T-cell (primary cell): ENCODE results near the gene BNIP5. TPM values are rescaled to one million over a fixed set of nuclear protein-coding genes. Genes with fewer than 3 reads are reported as not detected.
"Not testable (repeated sequence)": the region's sequence is repeated elsewhere in the genome, so short reads cannot be mapped to it uniquely, and the experiment has no call there.

Experiments
- ATAC-seq, 4 experiments: fragments of 200-7000 bp in 3 of 4; fragments of 150-1000 bp in 1 of 4; cut with Tn5 transposase; replicated peaks in 1 of 4; 1 replicate in 3 of 4; 2 replicates in 1 of 4; pipeline ENCODE4 v1.10.0; 2021; ENCODE audit warnings: moderate library complexity in 3 of 4, mild to moderate bottlenecking in 2 of 4, moderate number of reproducible peaks in 1 of 4
- CTCF ChIA-PET, 2 donors: fragments of 300-600 bp; sonication (Branson Sonifier 250); formaldehyde crosslinking; loops; one replicate each; lab custom pipeline; 2022; ENCODE audit warnings: antibody characterized with exemption in 2 of 2; lab: Charles Lee
- POLR2A ChIA-PET, 2 donors: fragments of 300-600 bp; sonication (Branson Sonifier 250); formaldehyde crosslinking; loops; one replicate each; lab custom pipeline; 2022; ENCODE audit warnings: antibody characterized with exemption in 2 of 2; lab: Charles Lee
- DNase-seq, 35 experiments: peaks; one replicate each; pipeline versions ENCODE4 v3.0.0 to v3.0.0-alpha.2; 2013 to 2023
- H3K27ac ChIP-seq: one replicate; pipeline ENCODE4 v1.5.1; 2013; ENCODE audit warnings: low read length
- H3K27me3 ChIP-seq, 2 experiments: replicated peaks in 1 of 2; 1 replicate in 1 of 2; 2 replicates in 1 of 2; pipeline versions ENCODE4 v1.6.1 to v1.7.0; 2013; ENCODE audit warnings: low read length in 1 of 2, mixed read lengths in 1 of 2; ENCODE audit not compliant: control insufficient read depth in 2 of 2, insufficient read depth in 2 of 2; ENCODE audit errors: extremely low read depth in 1 of 2
- H3K36me3 ChIP-seq, 2 donors: 1 replicate in 1 of 2; 2 replicates in 1 of 2; pipeline versions ENCODE4 v1.6.1 to v1.7.0; 2013; ENCODE audit warnings: low read length in 1 of 2; ENCODE audit not compliant: control insufficient read depth in 2 of 2, insufficient read depth in 1 of 2; ENCODE audit errors: extremely low read depth in 1 of 2
- H3K4me1 ChIP-seq, 2 experiments: 1 replicate in 1 of 2; 2 replicates in 1 of 2; pipeline versions ENCODE4 v1.6.1 to v1.7.0; 2013; ENCODE audit warnings: low read length in 2 of 2, mixed read lengths in 1 of 2; ENCODE audit not compliant: insufficient read depth in 2 of 2, control insufficient read depth in 1 of 2; ENCODE audit errors: extremely low read depth in 1 of 2
- H3K4me3 ChIP-seq, 2 donors: 1 replicate in 1 of 2; 2 replicates in 1 of 2; pipeline versions ENCODE4 v1.5.1 to v1.7.0; 2013; ENCODE audit warnings: mild to moderate bottlenecking in 2 of 2, low read length in 1 of 2, moderate library complexity in 1 of 2; ENCODE audit not compliant: control insufficient read depth in 1 of 2; ENCODE audit errors: extremely low read depth in 1 of 2
- H3K9me3 ChIP-seq: 2 replicates; pipeline ENCODE4 v1.7.0; 2013
- H3K27ac Mint-ChIP-seq, 2 donors: one replicate each; pipeline ENCODE4 v1.8.0; 2020 to 2021; ENCODE audit warnings: mild to moderate bottlenecking in 2 of 2, mixed read lengths in 2 of 2
- H3K27me3 Mint-ChIP-seq, 2 donors: one replicate each; pipeline ENCODE4 v1.8.0; 2021 to 2022; ENCODE audit warnings: mixed read lengths in 2 of 2
- H3K36me3 Mint-ChIP-seq: one replicate; pipeline ENCODE4 v1.8.0; 2021; ENCODE audit warnings: mixed read lengths
- H3K4me1 Mint-ChIP-seq, 3 donors: one replicate each; pipeline ENCODE4 v1.8.0; 2020 to 2022; ENCODE audit warnings: mixed read lengths in 3 of 3, mild to moderate bottlenecking in 1 of 3
- H3K4me3 Mint-ChIP-seq, 3 donors: one replicate each; pipeline ENCODE4 v1.8.0; 2020 to 2022; ENCODE audit warnings: mild to moderate bottlenecking in 3 of 3, mixed read lengths in 3 of 3, moderate library complexity in 3 of 3
- H3K9me3 Mint-ChIP-seq, 3 donors: one replicate each; pipeline ENCODE4 v1.8.0; 2020 to 2022; ENCODE audit warnings: mixed read lengths in 3 of 3
- WGBS: methylation state at CpG from one replicate; pipeline ENCODE4 v1.1.5; 2013; ENCODE audit warnings: missing lambda C conversion rate; ENCODE audit not compliant: insufficient coverage; 5-methylcytosine and 5-hydroxymethylcytosine counted together
- total RNA-seq, 35 experiments: library from RNA in 6 of 35; stranded (reverse) in 6 of 35; fragments of 120-200 nt in 1 of 35; gene quantifications; one replicate each; pipeline versions ENCODE4 v1.2.1 to v1.2.4 and lab custom pipeline; 2013 to 2026

BNIP5 gene
- total RNA-seq, 5 donors from 2014 or later (not counting 1 experiment from before 2014, with no cell fraction given): 0.09 TPM; not detected in 4

GRCh38 chr6:36340306-36340617 is 3.6 kb upstream of the BNIP5 start:
- H3K27me3 Mint-ChIP-seq: peaks cover 8 to 22% of the 10 kb centered on the region in 2 donors
- Histone ChIP-seq H3K36me3 (no peaks in the 10 kb centered on the region), H3K4me3 (no peak overlapping the region), H3K9me3 (no peaks in the 10 kb centered on the region), H3K27me3 (peaks cover 4 to 26% of the 10 kb centered on the region in 2 experiments), H3K27ac (no peak overlapping the region), H3K4me1 (peaks cover 3 to 23% of the 10 kb centered on the region in 2 experiments)
- no peak for DNase-seq
- H3K4me1 Mint-ChIP-seq: peaks cover 16 to 26% (median 18%) of the 10 kb centered on the region in 3 donors
- no peak overlapping the region for H3K27ac Mint-ChIP-seq
- WGBS: 84% methylated on average over 12 of the region's 12 CpGs
- ChIA-PET CTCF (interaction anchor here in 1 of 2 donors (0.5 to 1.9 kb wide), 3 partner anchors 35 to 347 kb away, joined by 3 to 6 read pairs (median 3); no protein-coding TSS in a partner anchor), POLR2A (no interaction called here)
- H3K4me3 Mint-ChIP-seq: no peak overlapping the region
- H3K9me3 Mint-ChIP-seq: no peaks in the 10 kb centered on the region
- H3K36me3 Mint-ChIP-seq: no peaks in the 10 kb centered on the region
- no peak for ATAC-seq

- CTCF ChIA-PET: interaction anchor here in 1 of 2 donors (0.5 kb wide), 1 partner anchor 828 kb away, joined by 3 read pairs; no protein-coding TSS in a partner anchor
- 81% methylated on average over 10 of the region's 12 CpGs for WGBS
- Mint-ChIP-seq H3K36me3 (no peaks in the 10 kb centered on the region), H3K9me3 (no peaks in the 10 kb centered on the region), H3K4me3 (no peak overlapping the region), H3K27ac (no peak overlapping the region), H3K27me3 (peaks cover 19 to 33% of the 10 kb centered on the region in 2 donors), H3K4me1 (peaks cover 16 to 26% (median 18%) of the 10 kb centered on the region in 3 donors)
- Histone ChIP-seq H3K9me3 (no peaks in the 10 kb centered on the region), H3K27ac (no peak overlapping the region), H3K27me3 (peaks cover 6 to 38% of the 10 kb centered on the region in 2 experiments), H3K4me3 (no peak overlapping the region), H3K36me3 (no peaks in the 10 kb centered on the region), H3K4me1 (peaks cover 3 to 23% of the 10 kb centered on the region in 2 experiments)
- DNase-seq (no peak), ATAC-seq (no peak)
- POLR2A ChIA-PET: no interaction called here
Observed at GRCh38 chr6:36339146-36339545, 2.5 kb upstream of the BNIP5 start.

GRCh38 chr6:36338223-36338622 is 1.5 kb upstream of the BNIP5 start:
- H3K27ac Mint-ChIP-seq, CTCF ChIA-PET, H3K4me3 ChIP-seq, H3K9me3 ChIP-seq, H3K9me3 Mint-ChIP-seq, DNase-seq, H3K4me3 Mint-ChIP-seq, H3K36me3 ChIP-seq, H3K36me3 Mint-ChIP-seq, ATAC-seq, H3K27ac ChIP-seq: not testable (repeated sequence)
- POLR2A ChIA-PET: interaction anchor here in 1 of 2 donors (0.7 kb wide), 1 partner anchor 42 kb away, joined by 3 read pairs; no protein-coding TSS in a partner anchor
- 40% methylated on average over 1 of the region's 1 CpG for WGBS
- peaks cover 10 to 43% of the 10 kb centered on the region in 2 experiments for H3K27me3 ChIP-seq
- peaks cover 3 to 23% of the 10 kb centered on the region in 2 experiments for H3K4me1 ChIP-seq
- H3K27me3 Mint-ChIP-seq: peaks cover 23 to 41% of the 10 kb centered on the region in 2 donors
- H3K4me1 Mint-ChIP-seq: peaks cover 16 to 26% (median 18%) of the 10 kb centered on the region in 3 donors

GRCh38 chr6:36337814-36338213 is 1.1 kb upstream of the BNIP5 start:
- Mint-ChIP-seq H3K36me3 (no peaks in the 10 kb centered on the region), H3K4me3 (no peak overlapping the region), H3K27me3 (peaks cover 27 to 45% of the 10 kb centered on the region in 2 donors), H3K27ac (no peak overlapping the region), H3K4me1 (peaks cover 16 to 26% (median 18%) of the 10 kb centered on the region in 3 donors), H3K9me3 (no peaks in the 10 kb centered on the region)
- Histone ChIP-seq H3K27me3 (peaks cover 10 to 45% of the 10 kb centered on the region in 2 experiments), H3K4me3 (no peak overlapping the region), H3K4me1 (peaks cover 3 to 23% of the 10 kb centered on the region in 2 experiments), H3K36me3 (no peaks in the 10 kb centered on the region), H3K9me3 (no peaks in the 10 kb centered on the region), H3K27ac (no peak overlapping the region)
- CTCF ChIA-PET: interaction anchor here in 1 of 2 donors (0.6 to 0.7 kb wide), 2 partner anchors 422 to 1193 kb away, joined by 3 read pairs; no protein-coding TSS in a partner anchor
- POLR2A ChIA-PET: interaction anchor here in 1 of 2 donors (0.7 kb wide), 1 partner anchor 42 kb away, joined by 3 read pairs; no protein-coding TSS in a partner anchor
- DNase-seq: no peak
- ATAC-seq: no peak
- WGBS: no CpG with 5 or more reads among the region's 1 CpG

- Mint-ChIP-seq H3K27me3 (peaks cover 29 to 47% of the 10 kb centered on the region in 2 donors), H3K9me3 (no peaks in the 10 kb centered on the region), H3K27ac (no peak overlapping the region), H3K4me1 (peaks cover 16 to 26% (median 18%) of the 10 kb centered on the region in 3 donors), H3K4me3 (no peak overlapping the region), H3K36me3 (no peaks in the 10 kb centered on the region)
- H3K36me3 ChIP-seq: no peaks in the 10 kb centered on the region
- H3K27me3 ChIP-seq: peaks cover 10 to 48% of the 10 kb centered on the region in 2 experiments
- CTCF ChIA-PET: no interaction called here
- no peak for ATAC-seq
- DNase-seq: no peak
- H3K9me3 ChIP-seq: no peaks in the 10 kb centered on the region
- WGBS: 95% methylated on average over 4 of the region's 5 CpGs
- no peak overlapping the region for H3K27ac ChIP-seq
- POLR2A ChIA-PET: no interaction called here
- H3K4me3 ChIP-seq: no peak overlapping the region
- H3K4me1 ChIP-seq: peaks cover 3 to 20% of the 10 kb centered on the region in 2 experiments
Observed at GRCh38 chr6:36336208-36336710, 429 bp downstream of the BNIP5 start.

GRCh38 chr6:36335465-36336207 is 1.1 kb downstream of the BNIP5 start:
- Histone ChIP-seq H3K4me1 (peaks cover 3 to 13% of the 10 kb centered on the region in 2 experiments), H3K4me3 (no peak overlapping the region), H3K9me3 (no peaks in the 10 kb centered on the region), H3K27ac (no peak overlapping the region), H3K27me3 (peaks cover 10 to 43% of the 10 kb centered on the region in 2 experiments), H3K36me3 (no peaks in the 10 kb centered on the region)
- no peaks in the 10 kb centered on the region for H3K9me3 Mint-ChIP-seq
- no peaks in the 10 kb centered on the region for H3K36me3 Mint-ChIP-seq
- 85% methylated on average over 11 of the region's 14 CpGs for WGBS
- peaks cover 12 to 22% (median 13%) of the 10 kb centered on the region in 3 donors for H3K4me1 Mint-ChIP-seq
- DNase-seq (no peak), ATAC-seq (no peak)
- H3K27me3 Mint-ChIP-seq: peaks cover 26 to 44% of the 10 kb centered on the region in 2 donors
- no peak overlapping the region for H3K27ac Mint-ChIP-seq
- POLR2A ChIA-PET: no interaction called here
- no peak overlapping the region for H3K4me3 Mint-ChIP-seq
- CTCF ChIA-PET: no interaction called here
